ENCODE data around the gene NPBWR2. TPM values are rescaled to one million over a fixed set of nuclear protein-coding genes. Genes with fewer than 3 reads are reported as not detected.

The NPBWR2 gene
- total RNA-seq, 4 donors from 2014 or later = not detected

DNA sequence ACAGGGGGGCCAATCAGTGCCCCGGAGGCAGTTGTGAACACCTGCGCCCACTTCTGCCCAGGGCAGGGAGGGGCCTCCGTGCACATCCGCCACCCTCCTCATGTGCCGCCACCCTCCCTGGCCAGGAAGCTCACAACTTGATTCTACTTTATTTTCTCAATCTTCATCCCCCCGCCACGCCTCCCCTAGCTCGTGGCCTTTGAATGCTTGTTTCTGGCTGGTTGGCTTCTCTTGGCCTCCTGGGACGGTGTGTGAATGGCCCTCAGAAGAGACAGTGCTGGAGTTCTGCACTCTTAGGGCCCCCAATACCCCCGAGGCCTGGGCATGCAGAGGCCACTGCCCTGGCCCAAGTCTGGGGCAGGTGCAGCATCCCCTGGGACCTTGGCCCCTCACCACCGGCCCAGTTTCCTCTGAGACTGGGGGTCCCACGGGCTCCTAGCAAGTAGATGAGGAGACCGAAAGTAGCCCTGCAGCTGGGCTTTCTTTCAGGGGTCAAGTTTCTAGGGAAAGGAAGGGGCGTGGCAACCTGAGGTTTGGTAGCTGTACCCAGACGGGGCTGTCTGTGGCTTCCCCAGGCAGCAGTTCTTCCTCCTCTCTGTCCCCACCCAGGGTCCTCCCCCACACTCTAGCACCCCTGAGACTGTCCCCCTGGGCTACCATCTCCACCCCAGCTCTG is 29.4 kb downstream of the NPBWR2 start:
- 56 to 57% methylated on average over 12 to 15 of the region's 15 CpGs for WGBS, 2 donors
- TF ChIP-seq, protein P1, sequence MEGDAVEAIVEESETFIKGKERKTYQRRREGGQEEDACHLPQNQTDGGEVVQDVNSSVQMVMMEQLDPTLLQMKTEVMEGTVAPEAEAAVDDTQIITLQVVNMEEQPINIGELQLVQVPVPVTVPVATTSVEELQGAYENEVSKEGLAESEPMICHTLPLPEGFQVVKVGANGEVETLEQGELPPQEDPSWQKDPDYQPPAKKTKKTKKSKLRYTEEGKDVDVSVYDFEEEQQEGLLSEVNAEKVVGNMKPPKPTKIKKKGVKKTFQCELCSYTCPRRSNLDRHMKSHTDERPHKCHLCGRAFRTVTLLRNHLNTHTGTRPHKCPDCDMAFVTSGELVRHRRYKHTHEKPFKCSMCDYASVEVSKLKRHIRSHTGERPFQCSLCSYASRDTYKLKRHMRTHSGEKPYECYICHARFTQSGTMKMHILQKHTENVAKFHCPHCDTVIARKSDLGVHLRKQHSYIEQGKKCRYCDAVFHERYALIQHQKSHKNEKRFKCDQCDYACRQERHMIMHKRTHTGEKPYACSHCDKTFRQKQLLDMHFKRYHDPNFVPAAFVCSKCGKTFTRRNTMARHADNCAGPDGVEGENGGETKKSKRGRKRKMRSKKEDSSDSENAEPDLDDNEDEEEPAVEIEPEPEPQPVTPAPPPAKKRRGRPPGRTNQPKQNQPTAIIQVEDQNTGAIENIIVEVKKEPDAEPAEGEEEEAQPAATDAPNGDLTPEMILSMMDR (IDR thresholded peaks at IDR 0.05) = no peak
- TF ChIP-seq EP300 (IDR thresholded peaks at IDR 0.05) = no peak
- TF ChIP-seq POLR2A (IDR thresholded peaks at IDR 0.05) = no peak
- peak overlapping the region in 2 of 4 donors; percentile 75 to 84 for H3K27ac ChIP-seq
- H3K9me3 ChIP-seq = no peaks in the 10 kb centered on the region
- peaks cover 0 to 47% (median 13%) of the 10 kb centered on the region in 4 donors for H3K4me1 ChIP-seq
- peaks cover 0 to 26% (median 0%) of the 10 kb centered on the region in 3 donors for H3K36me3 ChIP-seq
- peak overlapping the region in 3 of 4 donors; percentile 47 to 81 (median 57) for H3K4me3 ChIP-seq
- DNase-seq (ENCODE audit: low spot score in 2 of 2) = no peak
- peaks cover 0 to 2% of the 10 kb centered on the region in 2 donors for H3K27me3 ChIP-seq

DNA sequence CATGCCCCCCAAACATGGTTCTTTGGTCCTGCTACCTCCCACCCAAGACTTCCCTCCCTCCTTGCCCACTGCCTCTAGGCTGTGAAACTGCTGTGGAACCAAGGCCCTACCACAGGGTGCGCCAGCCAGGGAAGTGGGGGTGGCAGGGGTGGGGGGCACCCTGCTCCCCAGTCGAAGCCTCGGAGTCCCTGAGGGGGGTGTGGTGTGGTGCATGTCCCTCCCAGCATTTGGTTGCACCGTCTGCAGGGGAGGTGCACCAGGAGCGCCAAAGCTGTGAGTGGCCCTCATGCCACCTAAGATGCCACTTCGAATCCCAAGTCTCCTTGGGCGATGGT is 29.9 kb downstream of the NPBWR2 start:
- TF ChIP-seq POLR2A (IDR thresholded peaks at IDR 0.05) (no peak), EP300 (IDR thresholded peaks at IDR 0.05) (no peak)
- TF ChIP-seq, protein P1 (IDR thresholded peaks at IDR 0.05) = no peak
- peaks cover 0 to 42% (median 11%) of the 10 kb centered on the region in 4 donors for H3K4me1 ChIP-seq
- DNase-seq (ENCODE audit: low spot score in 2 of 2) = no peak
- no peaks in the 10 kb centered on the region for H3K27me3 ChIP-seq
- H3K27ac ChIP-seq = peak overlapping the region in 1 of 4 donors; percentile 62
- no peaks in the 10 kb centered on the region for H3K9me3 ChIP-seq
- peak overlapping the region in 2 of 4 donors; percentile 57 to 81 for H3K4me3 ChIP-seq
- WGBS, 2 donors = 60 to 78% methylated on average over 6 to 7 of the region's 7 CpGs
- peaks cover 0 to 30% (median 0%) of the 10 kb centered on the region in 3 donors for H3K36me3 ChIP-seq

DNA sequence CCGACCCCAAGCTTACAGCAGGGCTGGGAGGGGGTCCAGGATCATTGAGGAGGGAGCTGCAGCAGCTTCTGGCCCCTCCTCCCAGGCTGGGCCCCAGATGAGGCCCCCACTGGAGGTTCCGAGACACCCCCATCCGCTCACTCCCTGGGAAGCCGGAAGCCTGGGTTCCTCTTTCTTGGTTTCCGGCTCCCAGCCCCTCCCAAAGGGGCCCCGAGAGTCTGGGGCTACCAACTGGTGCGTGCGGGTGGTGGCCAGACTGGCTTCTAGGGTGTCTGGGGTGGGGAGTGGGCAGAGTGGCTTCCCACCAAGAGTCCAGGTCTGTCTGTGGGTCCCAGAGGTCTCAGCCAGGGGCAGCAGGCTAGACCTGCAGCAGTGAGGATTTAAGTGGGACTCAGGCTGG is 30.3 kb downstream of the NPBWR2 start:
- H3K4me3 ChIP-seq = peak overlapping the region in 2 of 4 donors; percentile 57 to 81
- H3K27me3 ChIP-seq = no peaks in the 10 kb centered on the region
- peak overlapping the region in 1 of 4 donors; percentile 62 for H3K27ac ChIP-seq
- peaks cover 0 to 34% (median 0%) of the 10 kb centered on the region in 3 donors for H3K36me3 ChIP-seq
- DNase-seq (ENCODE audit: low spot score in 2 of 2) = no peak
- WGBS, 2 donors = 87% methylated on average over 7 to 8 of the region's 8 CpGs
- peaks cover 0 to 38% (median 11%) of the 10 kb centered on the region in 4 donors for H3K4me1 ChIP-seq
- TF ChIP-seq, protein P1 (IDR thresholded peaks at IDR 0.05) = no peak
- TF ChIP-seq EP300 (IDR thresholded peaks at IDR 0.05) = no peak
- no peak for TF ChIP-seq POLR2A (IDR thresholded peaks at IDR 0.05)
- H3K9me3 ChIP-seq = no peaks in the 10 kb centered on the region

DNA sequence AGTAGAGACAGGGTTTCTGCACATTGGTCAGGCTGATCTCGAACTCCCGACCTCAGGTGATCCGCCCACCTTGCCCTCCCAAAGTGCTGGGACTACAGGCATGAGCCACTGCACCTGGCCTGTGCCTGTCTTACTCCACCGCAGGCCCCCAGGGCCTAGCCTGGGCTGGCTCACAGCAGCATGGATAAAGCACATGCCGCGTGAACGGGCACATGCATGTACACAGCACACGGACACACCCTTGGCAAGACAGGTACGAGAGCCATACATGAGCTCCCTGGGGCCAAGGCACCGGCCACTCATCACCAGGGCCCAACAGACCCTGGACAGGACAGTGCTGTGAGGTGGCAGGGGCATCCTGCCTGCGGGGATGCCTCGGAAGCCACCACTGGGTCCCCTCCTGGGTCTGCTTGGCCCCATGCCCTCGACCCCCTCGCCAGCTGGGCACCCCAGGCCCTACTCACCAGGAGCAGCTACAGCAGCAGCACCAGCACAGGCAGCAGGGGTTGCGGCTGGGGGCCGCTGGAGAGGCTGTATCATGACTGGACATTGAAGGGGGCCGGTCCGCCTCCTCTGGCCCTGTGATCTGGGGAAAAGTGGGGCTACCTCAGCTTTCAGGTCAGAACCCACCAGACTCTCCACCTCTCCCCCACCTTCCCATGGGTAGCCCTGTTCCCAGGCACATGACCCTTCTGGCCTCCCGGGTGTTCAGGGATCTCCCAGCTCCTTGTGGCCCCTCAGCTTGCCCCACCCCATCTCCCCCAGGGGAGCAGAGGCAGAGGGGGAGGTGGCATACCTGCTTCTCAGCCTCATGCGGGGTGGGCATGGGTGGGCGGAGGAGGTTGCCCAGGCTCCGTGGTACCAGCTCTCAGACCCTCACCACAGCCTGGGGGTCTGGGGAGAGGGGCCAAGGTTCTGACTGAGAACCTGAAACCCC is 31.0 kb downstream of the NPBWR2 start:
- Histone ChIP-seq H3K27me3 (no peaks in the 10 kb centered on the region), H3K4me1 (peaks cover 0 to 34% (median 11%) of the 10 kb centered on the region in 4 donors), H3K4me3 (peak overlapping the region in 2 of 4 donors; percentile 57 to 81), H3K27ac (peak overlapping the region in 1 of 4 donors; percentile 62), H3K9me3 (no peaks in the 10 kb centered on the region), H3K36me3 (peaks cover 0 to 42% (median 0%) of the 10 kb centered on the region in 3 donors)
- TF ChIP-seq, protein P1 (IDR thresholded peaks at IDR 0.05) = no peak
- no peak for TF ChIP-seq EP300 (IDR thresholded peaks at IDR 0.05)
- no peak for TF ChIP-seq POLR2A (IDR thresholded peaks at IDR 0.05)
- 93 to 96% methylated on average over 6 to 14 of the region's 22 CpGs for WGBS, 2 donors
- no peak for DNase-seq (ENCODE audit: low spot score in 2 of 2)
